HCEC 1CT (cell line): ENCODE results near the gene FAM43B.
"Not testable (repeated sequence)": the region's sequence is repeated elsewhere in the genome, so short reads cannot be mapped to it uniquely, and the experiment has no call there.

Experiments
- DNase-seq: peaks from one replicate; pipeline ENCODE4 v3.0.0-alpha.2; 2017

The FAM43B gene, protein sequence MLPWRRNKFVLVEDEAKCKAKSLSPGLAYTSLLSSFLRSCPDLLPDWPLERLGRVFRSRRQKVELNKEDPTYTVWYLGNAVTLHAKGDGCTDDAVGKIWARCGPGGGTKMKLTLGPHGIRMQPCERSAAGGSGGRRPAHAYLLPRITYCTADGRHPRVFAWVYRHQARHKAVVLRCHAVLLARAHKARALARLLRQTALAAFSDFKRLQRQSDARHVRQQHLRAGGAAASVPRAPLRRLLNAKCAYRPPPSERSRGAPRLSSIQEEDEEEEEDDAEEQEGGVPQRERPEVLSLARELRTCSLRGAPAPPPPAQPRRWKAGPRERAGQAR

GRCh38 chr1:20551945-20552727 is at the start of gene FAM43B:
Gene FAM43B (plus strand): TSS chr1:20552573. CDS start chr1:20552974, 401 bp downstream.
- no peak for DNase-seq

DNA sequence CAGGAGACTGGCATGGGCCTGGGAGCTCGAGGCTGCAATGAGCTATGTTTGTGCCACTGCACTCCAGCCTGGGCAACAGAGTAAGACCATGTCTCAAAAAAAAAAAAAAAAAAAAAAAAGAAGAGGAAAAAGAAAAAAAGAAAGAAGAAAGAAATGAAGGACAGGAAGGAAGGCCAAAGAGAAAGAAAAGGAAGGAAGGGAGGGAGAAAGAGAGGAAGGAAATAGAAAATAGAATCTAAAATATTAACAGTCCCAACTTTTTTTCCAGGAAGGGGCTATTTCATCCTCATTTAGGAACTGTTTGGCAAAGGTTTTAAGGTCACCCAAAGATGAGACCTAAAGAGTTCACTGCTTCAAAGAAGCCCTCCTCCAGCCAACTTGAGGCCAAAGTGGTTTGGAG is 46.9 kb upstream of the FAM43B start:
- DNase-seq = no peak

DNA sequence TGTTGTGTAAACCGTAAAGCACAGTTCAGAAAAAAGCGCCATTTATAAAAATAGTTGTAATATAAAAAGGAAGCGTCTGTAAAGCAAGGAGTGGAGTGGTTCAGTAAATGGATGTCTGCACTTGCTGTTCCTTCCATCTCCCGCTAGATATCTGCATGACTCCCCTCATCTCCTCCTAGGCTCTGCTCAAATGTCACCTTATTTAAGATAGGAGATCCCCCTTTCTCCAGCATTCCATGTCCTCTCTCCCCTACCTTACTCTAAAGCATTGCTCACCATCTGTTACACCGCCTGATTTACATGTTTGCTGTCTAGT is 45.2 kb upstream of the FAM43B start:
- no peak for DNase-seq

- DNase-seq = peak; percentile 89
These were observed 44.6 kb upstream of the FAM43B start, which contains the start of gene MUL1 for GRCh38 chr1:20507564-20508410. Gene MUL1 (minus strand): TSS chr1:20508151. CDS start chr1:20508024, 127 bp downstream.

- no peak for DNase-seq
These were observed 44.0 kb upstream of the FAM43B start for GRCh38 chr1:20508411-20508771.

DNA sequence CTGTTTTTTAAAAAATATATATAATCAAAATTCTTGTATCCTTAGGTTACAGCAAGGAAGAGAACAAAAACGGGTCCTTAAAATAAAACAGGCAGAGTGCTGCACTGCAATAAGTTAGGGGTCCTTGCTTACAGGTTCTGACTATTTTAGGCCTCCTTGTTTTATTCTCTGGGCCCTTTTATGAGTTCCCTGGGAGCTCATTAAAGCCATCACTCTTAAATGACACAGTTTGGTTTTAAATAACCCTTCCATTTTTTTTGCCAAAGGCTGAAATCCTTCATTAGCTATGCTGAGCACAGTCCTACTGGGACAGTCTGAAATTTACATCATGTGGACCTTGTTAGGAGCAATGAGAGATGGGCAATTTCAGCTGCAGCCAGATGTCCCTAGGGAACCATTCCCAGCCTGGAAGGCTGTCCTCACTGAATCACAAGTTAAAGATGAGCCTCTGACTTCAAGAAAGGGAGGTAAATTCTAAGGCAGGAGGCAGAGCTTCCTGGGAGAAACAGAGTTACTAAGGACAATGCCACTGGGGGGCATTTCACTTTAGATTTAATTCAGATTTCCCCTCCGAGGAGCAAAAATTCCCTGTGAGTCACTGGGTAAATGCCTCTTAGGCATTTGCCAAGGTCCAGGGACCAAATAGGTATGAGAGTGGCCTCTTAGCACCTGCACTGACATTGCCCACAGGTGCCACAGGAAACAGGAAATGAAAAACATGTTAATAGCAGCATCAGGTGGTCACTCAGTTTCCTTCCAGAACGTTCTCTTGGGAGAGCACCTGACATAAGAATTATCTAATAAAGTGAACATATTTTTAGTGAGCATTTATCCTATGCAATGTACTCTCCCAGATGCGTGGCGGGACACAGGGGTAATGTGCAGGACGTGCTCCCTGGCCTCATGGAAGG is 40.6 kb upstream of the FAM43B start:
- DNase-seq = no peak

DNA sequence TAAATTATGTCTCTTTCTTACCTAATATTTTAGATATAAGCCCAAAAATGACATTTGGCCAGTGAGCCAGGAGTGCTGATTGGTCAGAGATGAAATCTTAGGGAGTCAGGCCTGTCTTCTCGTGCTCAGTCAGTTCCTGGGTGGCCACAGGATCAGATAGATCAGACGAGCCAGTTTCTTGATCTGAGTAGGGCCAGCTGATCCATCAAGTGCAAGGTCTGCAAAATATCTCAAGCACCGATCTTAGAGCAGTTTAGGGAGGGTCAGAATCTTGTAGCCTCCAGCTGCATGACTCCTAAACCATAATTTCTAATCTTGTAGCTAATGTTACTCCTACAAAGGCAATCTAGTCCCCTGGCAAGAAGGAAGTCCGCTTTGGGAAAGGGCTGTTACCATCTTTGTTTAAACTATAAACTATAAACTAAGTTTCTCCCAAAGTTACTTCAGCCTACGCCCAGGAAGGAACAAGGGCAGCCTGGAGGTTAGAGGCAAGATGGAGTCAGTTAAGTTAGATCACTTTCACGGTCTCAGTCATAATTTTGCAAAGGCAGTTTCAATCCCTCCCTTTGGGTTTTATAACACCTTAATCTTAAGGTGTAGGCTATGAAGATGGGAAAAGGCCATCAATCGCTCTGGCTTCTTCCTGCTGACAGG is 32.6 kb upstream of the FAM43B start:
- not testable (repeated sequence) for DNase-seq

GRCh38 chr1:20521960-20522861 is 30.2 kb upstream of the FAM43B start:
- peak; percentile 61 for DNase-seq

GRCh38 chr1:20526267-20526666 is 26.1 kb upstream of the FAM43B start:
- DNase-seq = no peak

DNA sequence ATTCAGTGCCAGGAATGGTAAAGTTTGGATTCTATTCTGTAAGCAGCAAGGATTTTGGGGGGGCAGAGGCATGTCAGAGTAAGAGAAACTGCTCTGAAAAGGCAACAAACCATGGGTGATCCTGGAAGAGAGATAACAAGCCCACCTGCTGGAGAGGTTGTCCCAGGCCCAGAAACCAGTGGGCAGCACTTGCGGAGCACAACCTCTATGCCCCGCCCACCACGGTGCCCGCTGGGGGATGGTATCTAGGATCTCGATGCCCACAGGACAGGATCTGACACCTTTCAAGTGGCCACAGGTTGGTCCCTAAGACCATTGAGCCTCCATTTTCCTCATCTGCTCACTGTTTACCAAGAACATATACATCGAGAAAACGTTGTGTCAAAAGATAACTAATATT is 24.2 kb upstream of the FAM43B start:
- DNase-seq = no peak

DNA sequence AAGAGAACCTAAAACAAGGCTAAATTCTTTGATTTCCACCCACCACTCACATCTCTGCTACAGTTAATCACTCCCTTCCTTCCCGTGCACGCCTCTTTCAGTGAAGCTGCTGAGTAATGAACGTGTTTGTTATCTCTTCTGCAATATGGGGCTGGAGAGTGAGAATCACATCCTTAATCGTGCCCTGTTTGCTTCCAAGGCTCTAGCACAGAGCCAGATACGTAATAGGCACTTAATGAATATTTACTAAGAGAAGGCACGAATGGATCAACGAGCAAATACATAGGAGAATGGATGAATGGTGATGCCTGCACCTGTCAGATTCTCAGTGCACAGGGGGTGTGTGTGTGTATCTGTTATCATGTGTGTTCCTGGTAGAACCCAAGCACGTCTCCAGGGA is 22.1 kb upstream of the FAM43B start:
- no peak for DNase-seq

- DNase-seq = no peak
These were observed 21.5 kb upstream of the FAM43B start for GRCh38 chr1:20530901-20531300.

DNA sequence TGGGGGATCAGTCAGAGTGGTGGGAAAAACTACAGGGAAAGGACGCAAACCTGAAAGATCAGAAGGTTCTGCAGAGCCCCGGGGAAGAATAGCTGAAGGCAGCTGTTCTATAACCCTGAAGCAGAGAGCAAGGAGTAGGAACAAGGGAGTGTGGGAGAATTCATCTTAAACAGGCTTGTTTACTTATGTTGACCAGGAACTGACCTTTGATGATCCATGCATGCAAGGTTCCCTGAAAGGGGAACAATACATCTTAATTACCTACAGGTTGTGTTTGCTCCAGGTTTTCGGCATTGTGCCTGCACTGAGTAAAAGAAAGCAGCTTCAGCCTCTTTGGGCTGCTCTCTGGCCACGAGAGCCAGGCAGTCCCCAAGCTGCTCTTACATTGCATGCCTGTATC is 18.7 kb upstream of the FAM43B start:
- no peak for DNase-seq

- no peak for DNase-seq
These were observed 17.5 kb upstream of the FAM43B start for GRCh38 chr1:20534659-20535417.

- DNase-seq = no peak
These were observed 14.1 kb upstream of the FAM43B start for GRCh38 chr1:20538227-20538626.

DNA sequence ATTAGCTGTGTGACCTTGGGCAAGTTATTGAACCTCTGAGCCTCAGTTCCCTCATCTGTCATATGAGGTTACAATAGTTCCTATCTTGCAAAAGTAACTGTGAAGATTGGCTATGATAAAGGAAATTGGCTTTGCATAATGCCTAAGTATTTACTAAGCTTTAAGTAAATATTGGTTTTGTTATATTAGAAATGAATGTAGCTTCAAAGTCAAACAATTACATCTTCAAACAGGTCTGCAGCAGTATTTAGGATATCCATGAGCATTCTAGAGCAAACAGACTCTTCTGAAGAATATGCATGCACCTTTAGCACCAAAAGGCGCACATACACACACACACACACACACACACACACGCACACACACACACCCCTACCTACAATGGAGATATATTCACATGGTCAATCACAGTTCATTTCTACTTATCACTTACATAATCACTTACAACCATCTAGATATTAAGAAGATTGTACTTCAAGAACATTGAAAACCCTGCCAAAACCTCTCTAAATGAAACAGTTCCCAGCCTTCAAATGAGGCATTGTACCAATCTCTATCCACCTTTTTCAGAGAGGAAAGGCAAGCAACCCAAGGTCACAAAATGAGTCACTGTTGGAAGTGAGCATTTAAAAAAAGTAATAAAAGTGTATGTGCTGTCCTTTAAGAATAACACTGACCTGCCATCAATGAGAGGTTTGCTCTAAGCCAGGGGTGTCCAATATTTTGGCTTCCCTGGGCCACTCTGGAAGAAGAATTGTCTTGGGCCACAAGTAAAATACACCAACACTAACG is 13.4 kb upstream of the FAM43B start:
- no peak for DNase-seq

DNA sequence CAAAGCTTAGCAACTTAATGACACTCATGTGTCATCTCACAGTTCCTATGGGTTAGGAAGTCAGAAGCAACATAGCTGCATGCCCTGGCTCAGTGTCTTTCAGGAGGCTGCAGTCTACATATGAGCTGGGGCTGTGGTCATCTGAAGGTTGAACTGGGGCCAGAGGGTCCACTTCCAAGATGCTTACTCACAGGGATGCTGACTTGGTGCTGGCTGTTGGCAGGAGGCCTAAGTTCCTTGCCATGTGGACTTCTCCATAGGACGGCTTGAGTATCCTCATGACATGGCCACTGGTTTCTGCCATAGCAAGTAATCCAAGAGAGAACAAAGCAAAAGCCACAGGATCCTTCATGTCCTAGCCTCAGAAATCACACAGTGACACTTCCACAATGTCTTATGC is 12.1 kb upstream of the FAM43B start:
- peak; percentile 37 for DNase-seq

- no peak for DNase-seq
These were observed 5.7 kb upstream of the FAM43B start for GRCh38 chr1:20546637-20547036.

GRCh38 chr1:20551161-20551560 is 1.2 kb upstream of the FAM43B start:
- no peak for DNase-seq
